Nephron progenitor cell (in vitro differentiated cells): Measurements from ENCODE around the gene TIAL1.
"Not testable (repeated sequence)": the region's sequence is repeated elsewhere in the genome, so short reads cannot be mapped to it uniquely, and the experiment has no call there.

Source experiments
- DNase-seq: peaks from one replicate; pipeline ENCODE4 v3.0.0; 2021
- H3K27ac Mint-ChIP-seq: 2 replicates; pipeline ENCODE4 v1.8.0; 2021; ENCODE audit warnings: mild to moderate bottlenecking, moderate library complexity, mixed read lengths
- H3K27me3 Mint-ChIP-seq: 2 replicates; pipeline ENCODE4 v1.8.0; 2021; ENCODE audit warnings: mild to moderate bottlenecking, low read depth, mixed read lengths; ENCODE audit not compliant: poor library complexity
- H3K36me3 Mint-ChIP-seq: 2 replicates; pipeline ENCODE4 v1.8.0; 2021; ENCODE audit warnings: low read depth, mixed read lengths
- H3K4me1 Mint-ChIP-seq: 2 replicates; pipeline ENCODE4 v1.8.0; 2021; ENCODE audit warnings: mixed read lengths
- H3K4me3 Mint-ChIP-seq: 2 replicates; pipeline ENCODE4 v1.8.0; 2021; ENCODE audit warnings: mild to moderate bottlenecking, moderate library complexity, mixed read lengths
- H3K9me3 Mint-ChIP-seq: 2 replicates; pipeline ENCODE4 v1.8.0; 2021; ENCODE audit warnings: mild to moderate bottlenecking, moderate library complexity, mixed read lengths
- TF ChIP-seq, protein P1 (sequence below): fragments of 200-600 bp; sonication (generic); IDR thresholded peaks from 2 replicates; pipeline ENCODE4 v1.5.0; 2021; ENCODE audit warnings: antibody characterized with exemption

The TIAL1 gene

GRCh38 chr10:119575506-119575905 lies 21.3 kb downstream of the TIAL1 start:
- Mint-ChIP-seq H3K27ac (peak overlapping the region; percentile 66), H3K4me1 (no peaks in the 10 kb centered on the region), H3K4me3 (no peak overlapping the region), H3K9me3 (no peaks in the 10 kb centered on the region), H3K36me3 (peaks cover 58% of the 10 kb centered on the region), H3K27me3 (no peaks in the 10 kb centered on the region)
- no peak for DNase-seq
- TF ChIP-seq, protein P1, sequence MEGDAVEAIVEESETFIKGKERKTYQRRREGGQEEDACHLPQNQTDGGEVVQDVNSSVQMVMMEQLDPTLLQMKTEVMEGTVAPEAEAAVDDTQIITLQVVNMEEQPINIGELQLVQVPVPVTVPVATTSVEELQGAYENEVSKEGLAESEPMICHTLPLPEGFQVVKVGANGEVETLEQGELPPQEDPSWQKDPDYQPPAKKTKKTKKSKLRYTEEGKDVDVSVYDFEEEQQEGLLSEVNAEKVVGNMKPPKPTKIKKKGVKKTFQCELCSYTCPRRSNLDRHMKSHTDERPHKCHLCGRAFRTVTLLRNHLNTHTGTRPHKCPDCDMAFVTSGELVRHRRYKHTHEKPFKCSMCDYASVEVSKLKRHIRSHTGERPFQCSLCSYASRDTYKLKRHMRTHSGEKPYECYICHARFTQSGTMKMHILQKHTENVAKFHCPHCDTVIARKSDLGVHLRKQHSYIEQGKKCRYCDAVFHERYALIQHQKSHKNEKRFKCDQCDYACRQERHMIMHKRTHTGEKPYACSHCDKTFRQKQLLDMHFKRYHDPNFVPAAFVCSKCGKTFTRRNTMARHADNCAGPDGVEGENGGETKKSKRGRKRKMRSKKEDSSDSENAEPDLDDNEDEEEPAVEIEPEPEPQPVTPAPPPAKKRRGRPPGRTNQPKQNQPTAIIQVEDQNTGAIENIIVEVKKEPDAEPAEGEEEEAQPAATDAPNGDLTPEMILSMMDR = no peak

DNA sequence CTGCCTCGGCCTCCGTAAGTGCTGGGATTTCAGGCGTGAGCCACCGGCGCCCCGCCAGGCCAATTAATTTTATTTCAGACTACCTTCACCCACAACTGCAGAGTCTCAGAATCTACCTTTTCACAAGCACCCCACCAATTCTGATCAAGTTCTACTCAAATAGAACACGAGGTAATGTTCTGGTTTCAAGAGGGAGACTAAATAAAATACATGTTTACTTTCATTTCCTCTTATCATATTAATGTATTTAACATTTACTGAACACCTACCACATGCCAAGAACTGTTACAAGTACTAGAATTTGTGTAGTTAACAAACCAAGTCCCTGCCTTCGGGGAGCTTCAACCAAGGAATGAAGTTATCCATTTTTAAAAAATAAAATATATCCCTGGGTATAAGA lies 28.8 kb downstream of the TIAL1 start:
- no peak for DNase-seq
- peaks cover 5% of the 10 kb centered on the region for H3K36me3 Mint-ChIP-seq
- H3K4me3 Mint-ChIP-seq = no peak overlapping the region
- peaks cover 3% of the 10 kb centered on the region for H3K27me3 Mint-ChIP-seq
- TF ChIP-seq, protein P1 = no peak
- no peaks in the 10 kb centered on the region for H3K9me3 Mint-ChIP-seq
- peaks cover 5% of the 10 kb centered on the region for H3K4me1 Mint-ChIP-seq
- H3K27ac Mint-ChIP-seq = no peak overlapping the region

GRCh38 chr10:119562097-119562496 lies 34.7 kb downstream of the TIAL1 start:
- Mint-ChIP-seq H3K36me3 (no peaks in the 10 kb centered on the region), H3K27ac (no peak overlapping the region), H3K27me3 (peaks cover 3% of the 10 kb centered on the region), H3K4me1 (no peaks in the 10 kb centered on the region), H3K4me3 (no peak overlapping the region), H3K9me3 (peaks cover 8% of the 10 kb centered on the region)
- DNase-seq = no peak
- TF ChIP-seq, protein P1 = no peak

GRCh38 chr10:119559511-119559910 lies 37.3 kb downstream of the TIAL1 start:
- not testable (repeated sequence) for H3K4me3 Mint-ChIP-seq, H3K36me3 Mint-ChIP-seq, H3K4me1 Mint-ChIP-seq, H3K27ac Mint-ChIP-seq, DNase-seq, H3K27me3 Mint-ChIP-seq, H3K9me3 Mint-ChIP-seq

DNA sequence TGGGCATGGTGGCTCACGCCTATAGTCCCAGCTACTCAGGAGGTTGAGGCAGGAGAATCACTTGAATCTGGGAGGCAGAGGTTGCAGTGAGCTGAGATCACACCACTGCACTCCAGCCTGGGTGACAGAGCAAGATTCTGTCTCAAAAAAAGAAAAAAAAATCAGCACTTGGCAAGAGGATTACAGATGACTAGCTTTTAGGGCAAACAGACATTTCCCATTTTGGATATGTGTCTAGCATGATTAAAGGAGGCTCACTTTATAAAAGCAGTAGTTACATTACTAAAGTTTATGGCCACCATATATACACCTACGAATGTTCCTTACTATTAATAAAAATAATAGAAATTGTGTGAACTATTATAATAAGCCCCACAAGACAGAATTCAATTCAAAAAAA lies 40.7 kb downstream of the TIAL1 start:
- H3K4me3 Mint-ChIP-seq, H3K9me3 Mint-ChIP-seq, DNase-seq, H3K27ac Mint-ChIP-seq, H3K36me3 Mint-ChIP-seq, H3K27me3 Mint-ChIP-seq: not testable (repeated sequence)
- H3K4me1 Mint-ChIP-seq = peaks cover 11% of the 10 kb centered on the region

- TF ChIP-seq, protein P1 = no peak
- no peak for DNase-seq
- Mint-ChIP-seq H3K27ac (no peak overlapping the region), H3K4me3 (no peak overlapping the region), H3K4me1 (peaks cover 11% of the 10 kb centered on the region), H3K27me3 (peaks cover 8% of the 10 kb centered on the region), H3K36me3 (no peaks in the 10 kb centered on the region), H3K9me3 (peaks cover 3% of the 10 kb centered on the region)
These were observed 41.5 kb downstream of the TIAL1 start for GRCh38 chr10:119555178-119555784.

DNA sequence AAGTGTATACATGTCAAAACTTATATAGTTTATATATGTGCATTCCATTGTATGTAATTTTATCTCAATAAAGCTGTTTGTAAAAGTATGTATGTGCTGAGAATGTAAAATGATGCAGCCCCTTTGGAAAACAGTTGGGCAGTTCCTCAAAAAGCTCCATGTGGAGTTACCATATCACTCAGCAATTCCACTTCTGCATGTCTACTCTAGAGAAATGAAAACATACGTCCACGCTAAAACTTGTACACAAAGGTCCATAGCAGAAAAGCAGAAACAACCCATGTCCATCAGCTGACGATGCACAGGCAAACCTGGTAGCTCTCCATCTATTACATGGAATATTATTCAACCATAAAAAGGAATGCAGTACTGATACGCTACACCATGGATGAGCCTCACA lies 45.9 kb downstream of the TIAL1 start:
- Mint-ChIP-seq H3K4me1 (peaks cover 18% of the 10 kb centered on the region), H3K9me3 (peaks cover 5% of the 10 kb centered on the region), H3K4me3 (no peak overlapping the region), H3K27ac (no peak overlapping the region), H3K27me3 (peaks cover 29% of the 10 kb centered on the region), H3K36me3 (no peaks in the 10 kb centered on the region)
- TF ChIP-seq, protein P1 = no peak
- DNase-seq = no peak
